Heart left ventricle (tissue), 13 donors: Measurements from ENCODE around the gene PRR19.

Experiments
- CTCF ChIP-seq, 12 donors: fragments of 200-600 bp; sonication (generic) in 4 of 12; IDR thresholded peaks; one replicate each; pipeline versions ENCODE4 v1.5.0 to v1.8.0; 2018 to 2022; ENCODE audit warnings: antibody characterized with exemption in 12 of 12, mild to moderate bottlenecking in 5 of 12
- POLR2A ChIP-seq, 2 donors: fragments of 450-650 bp; IDR thresholded peaks; one replicate each; pipeline ENCODE4 v1.6.1; 2017; ENCODE audit warnings: antibody characterized with exemption in 2 of 2, mild to moderate bottlenecking in 2 of 2, moderate library complexity in 2 of 2
- donor health status: ischemic (EF 13 %, LVEDD 7.1; RV severe dilation, severe dysfunction).
- donor health status: DM: no; HTN: yes; CAD: no.
- donor health status: DM: no; HTN: no; CAD: no.
- donor health status: ischemic (EF 25% LVEDD 6.9; RV normal size, moderate dysfunction).
- donor health status: ischemic (EF 25% LVEDD 5.7; RV mildly dilated, moderate dysfunction).
- donor health status: ischemic (EF 35%, LVEDD 5.7; RV mildly dilated, moderate dysfunction).
- donor health status: nonischemic (EF 11% LVEDD 7.7; RV severe dilation, severe dysfunction).
- donor health status: DM: yes; HTN: yes; CAD: no.
- donor health status: PGD.
- donor health status: ischemic (EF 29% LVEDD 5.4; RV normal size, mild dysfunction).
- donor health status: nonischemic (EF 23%, LVEDD 6.1; RV moderate dilation, normal function).

DNA sequence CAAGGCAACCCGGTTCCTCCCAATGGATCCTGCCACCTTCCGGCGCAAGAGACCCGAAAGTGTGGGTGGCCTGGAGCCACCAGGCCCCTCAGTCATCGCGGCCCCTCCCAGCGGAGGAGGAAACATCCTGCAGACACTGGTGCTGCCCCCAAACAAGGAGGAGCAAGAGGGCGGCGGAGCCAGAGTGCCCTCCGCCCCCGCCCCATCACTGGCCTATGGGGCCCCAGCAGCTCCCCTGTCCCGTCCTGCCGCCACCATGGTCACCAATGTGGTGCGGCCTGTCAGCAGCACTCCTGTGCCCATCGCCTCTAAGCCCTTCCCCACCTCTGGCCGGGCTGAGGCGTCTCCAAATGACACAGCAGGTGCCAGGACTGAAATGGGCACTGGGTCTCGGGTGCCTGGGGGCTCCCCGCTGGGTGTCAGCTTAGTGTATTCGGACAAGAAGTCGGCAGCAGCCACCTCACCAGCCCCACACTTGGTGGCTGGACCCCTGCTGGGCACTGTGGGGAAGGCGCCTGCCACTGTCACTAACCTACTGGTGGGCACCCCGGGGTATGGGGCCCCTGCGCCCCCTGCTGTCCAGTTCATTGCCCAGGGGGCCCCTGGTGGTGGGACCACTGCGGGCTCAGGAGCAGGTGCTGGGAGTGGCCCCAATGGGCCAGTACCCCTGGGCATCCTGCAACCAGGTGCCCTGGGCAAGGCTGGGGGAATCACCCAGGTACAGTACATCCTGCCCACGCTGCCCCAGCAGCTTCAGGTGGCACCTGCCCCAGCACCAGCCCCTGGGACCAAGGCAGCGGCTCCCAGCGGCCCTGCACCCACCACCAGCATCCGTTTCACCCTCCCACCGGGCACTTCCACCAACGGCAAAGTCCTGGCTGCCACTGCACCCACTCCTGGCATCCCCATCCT lies 11.2 kb upstream of the PRR19 start:
- TF ChIP-seq CTCF (IDR thresholded peaks at IDR 0.05) (peak in 11 of 12 donors; percentile 20 to 50 (median 35)), POLR2A (IDR thresholded peaks at IDR 0.05) (no peak)
